Measurements from ENCODE around the gene EPHB2. TPM values are rescaled to one million over a fixed set of nuclear protein-coding genes. Genes with fewer than 3 reads are reported as not detected.
A peak's percentile ranks its signal among the peaks of the same experiment; 100 is the strongest.

Gene EPHB2
- total and polyA plus RNA-seq, 2 of the 4 experiments (the other 2 are of a cell fraction), result 52.3 to 58.8 TPM

DNA sequence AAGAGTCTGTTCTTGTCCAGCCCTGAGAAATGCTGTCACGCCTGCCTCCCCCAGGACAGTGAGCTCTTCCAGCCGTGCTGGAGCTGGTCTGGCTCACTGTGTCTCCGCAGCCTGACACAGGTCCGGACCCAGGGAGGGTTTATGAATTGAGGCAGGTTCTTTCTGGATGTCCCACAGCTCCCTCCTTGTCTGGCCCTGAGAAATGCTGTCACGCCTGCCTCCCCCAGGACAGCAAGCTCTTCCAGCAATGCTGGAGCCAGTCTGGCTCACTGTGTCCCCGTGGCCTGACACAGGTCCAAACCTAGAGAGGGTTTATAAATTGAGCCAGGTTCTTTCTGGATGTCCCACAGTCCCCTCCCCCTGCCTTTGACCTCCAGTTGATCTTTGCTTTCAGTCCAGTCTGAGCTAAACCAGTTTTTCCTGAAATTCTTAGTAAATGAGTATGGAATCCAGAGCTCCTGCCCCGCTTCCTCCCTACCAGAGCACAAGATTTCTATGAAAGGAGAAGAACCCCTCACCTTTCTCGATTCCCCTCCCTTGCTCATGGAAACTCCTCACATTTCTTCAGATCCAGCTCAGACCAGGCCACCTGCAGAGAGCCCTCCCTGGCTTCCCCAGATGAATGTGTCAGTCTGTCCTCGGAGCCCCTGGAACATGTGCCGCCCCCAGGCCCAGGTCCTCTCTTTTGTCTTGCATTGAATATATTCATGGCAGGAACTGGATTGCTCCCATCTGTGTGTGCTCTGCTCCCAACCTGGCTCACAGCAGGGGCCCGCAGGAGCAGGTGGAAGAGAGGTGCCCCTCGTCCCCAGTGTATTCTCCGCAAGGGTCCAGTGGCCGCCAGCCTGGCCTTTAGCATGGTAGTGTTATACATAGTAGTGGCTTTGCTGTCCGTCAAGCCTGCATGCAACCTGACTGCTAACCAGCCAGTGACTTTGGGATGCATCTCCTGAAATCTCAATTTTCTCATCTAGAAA is 116.3 kb downstream of the EPHB2 start:
- WGBS, 2 experiments (ENCODE audit: extremely low coverage in 2 of 2, insufficient read length in 1 of 2), result 61% methylated on average over 3 of the region's 15 CpGs; no CpG with 5 or more reads in 1 of the 2 experiments
- H2BK15ac ChIP-seq (ENCODE audit: low read depth, low read length), result peak overlapping the region; percentile 50; the same call in 1 of the 3 replicates
- peak overlapping the region; percentile 8 for H2BK5ac ChIP-seq (ENCODE audit: low read depth, low read length, poor library complexity, severe bottlenecking)
- no peak overlapping the region for H3K9ac ChIP-seq (ENCODE audit: low read depth, low read length)
- no peaks in the 10 kb centered on the region for H3K9me3 ChIP-seq (ENCODE audit: control insufficient read depth, insufficient read depth, low read length)
- H2AK9ac ChIP-seq (replicated peaks; ENCODE audit: low read depth, low read length, poor library complexity), result peak overlapping the region; percentile 48
- H3K18ac ChIP-seq (ENCODE audit: low read depth, low read length), result no peak overlapping the region
- BruUV-seq (replicated peaks), result no TSS peak
- peaks cover 27% of the 10 kb centered on the region for H3K4me1 ChIP-seq (ENCODE audit: control insufficient read depth, insufficient read depth, low read length)
- peak overlapping the region; percentile 56; the same call in 1 of the 2 replicates for H3K23ac ChIP-seq (ENCODE audit: low read depth, low read length)
- H4K20me1 ChIP-seq (ENCODE audit: insufficient read depth, low read length), result peaks cover 26% of the 10 kb centered on the region; the same call in 1 of the 2 replicates
- H3K36me3 ChIP-seq (ENCODE audit: control insufficient read depth, insufficient read depth, low read length), result 0 out of 2 replicates have a peak, but pooled peaks cover 2% of the 10 kb centered on the region
- no peak overlapping the region for H4K5ac ChIP-seq (ENCODE audit: low read depth, low read length)
- no peak overlapping the region for H3K27ac ChIP-seq (ENCODE audit: insufficient read depth, low read length)
- CTCF ChIA-PET, result interaction anchor here (1.2 kb wide), 1 partner anchor 122 kb away, joined by 3 read pairs; no protein-coding TSS in a partner anchor
- POLR2A ChIA-PET (ENCODE audit: unreplicated experiment), result no interaction called here
- in situ Hi-C loops (cut with MboI; ENCODE audit: low sequenced_read_pairs), result no loop called here
- dilution Hi-C loops (cut with HindIII; ENCODE audit: low sequenced_read_pairs, unreplicated experiment), result no loop called here
- peak overlapping the region; percentile 36 for H2AFZ ChIP-seq (replicated peaks; ENCODE audit: low read length, poor library complexity)
- H4K8ac ChIP-seq (ENCODE audit: low read depth in 2 of 2, low read length in 2 of 2), result peak overlapping the region in 1 of 2 experiments; percentile 50; a peak in 1 of 4 replicates
- H3K56ac ChIP-seq (ENCODE audit: extremely low read depth, insufficient read depth, low read length), result no peak overlapping the region; the same call in 1 of the 2 replicates
- ATAC-seq (ENCODE audit: low read depth) (peak; percentile 42), DNase-seq (no peak)
- peak overlapping the region; percentile 37 for H3K14ac ChIP-seq (replicated peaks; ENCODE audit: low read depth, low read length)
- peaks cover 12 to 83% of the 10 kb centered on the region in 2 experiments; a peak in 3 of 4 replicates for H3K79me1 ChIP-seq (ENCODE audit: low read depth in 1 of 2, low read length in 2 of 2)
- no peaks in the 10 kb centered on the region for H3K27me3 ChIP-seq (ENCODE audit: control insufficient read depth, insufficient read depth, low read length)
- peak overlapping the region; percentile 83 for H2AK5ac ChIP-seq (ENCODE audit: low read depth, low read length)
- 0 out of 2 replicates have a peak overlapping the region, but pooled peaks have one; percentile 41 for H2BK20ac ChIP-seq (ENCODE audit: low read depth, low read length)
- H3K4me3 ChIP-seq (ENCODE audit: insufficient read depth, low read depth, low read length), result no peak overlapping the region
- peak overlapping the region; percentile 60 for H3K4ac ChIP-seq (ENCODE audit: low read depth, low read length)
- H3K4me2 ChIP-seq (ENCODE audit: low read depth, low read length), result no peak overlapping the region
- H2BK120ac ChIP-seq (ENCODE audit: low read depth, low read length), result peak overlapping the region; percentile 37; the same call in 1 of the 2 replicates
- peaks cover 40% of the 10 kb centered on the region for H3K9me1 ChIP-seq (ENCODE audit: insufficient read depth, low read length)
- TF ChIP-seq, protein P1, sequence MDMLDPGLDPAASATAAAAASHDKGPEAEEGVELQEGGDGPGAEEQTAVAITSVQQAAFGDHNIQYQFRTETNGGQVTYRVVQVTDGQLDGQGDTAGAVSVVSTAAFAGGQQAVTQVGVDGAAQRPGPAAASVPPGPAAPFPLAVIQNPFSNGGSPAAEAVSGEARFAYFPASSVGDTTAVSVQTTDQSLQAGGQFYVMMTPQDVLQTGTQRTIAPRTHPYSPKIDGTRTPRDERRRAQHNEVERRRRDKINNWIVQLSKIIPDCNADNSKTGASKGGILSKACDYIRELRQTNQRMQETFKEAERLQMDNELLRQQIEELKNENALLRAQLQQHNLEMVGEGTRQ (IDR thresholded peaks at IDR 0.05; ENCODE audit: low read depth, low read length), result no peak
- TF ChIP-seq SMC3 (IDR thresholded peaks at IDR 0.05; ENCODE audit: low read depth, low read length) (no peak), POLR2A (IDR thresholded peaks at IDR 0.05; ENCODE audit: low read depth, low read length) (no peak), BHLHE40 (IDR thresholded peaks at IDR 0.05; ENCODE audit: low read depth, low read length) (no peak), NFE2L2 (IDR thresholded peaks at IDR 0.05; ENCODE audit: low read depth, low read length) (no peak), CHD1 (IDR thresholded peaks at IDR 0.05; ENCODE audit: low read depth, low read length) (no peak), FOS (IDR thresholded peaks at IDR 0.05; ENCODE audit: low read depth, low read length) (no peak), MAZ (IDR thresholded peaks at IDR 0.05; ENCODE audit: borderline replicate concordance, low read depth, low read length) (no peak), RFX5 (IDR thresholded peaks at IDR 0.05; ENCODE audit: low read depth, low read length) (no peak), RAD21 (IDR thresholded peaks at IDR 0.05; ENCODE audit: low read length) (no peak), MXI1 (IDR thresholded peaks at IDR 0.05; ENCODE audit: borderline replicate concordance, low read depth, low read length) (no peak), MAFK (IDR thresholded peaks at IDR 0.05; ENCODE audit: low read depth, low read length) (no peak), CEBPB (IDR thresholded peaks at IDR 0.05; ENCODE audit: low read depth, low read length) (no peak)
- intact Hi-C loops (cut with micrococcal nuclease), result no loop called here
- peak overlapping the region; percentile 23; the same call in 1 of the 2 replicates for H4K91ac ChIP-seq (ENCODE audit: insufficient read depth, low read depth, low read length)

Measured in IMR-90 (cell line).